Transverse colon (tissue), 4 donors: ENCODE data around the gene NDUFV1.

Source experiments
- CTCF ChIP-seq, 5 experiments: fragments of 200-600 bp in 3 of 5; fragments of 450-650 bp in 2 of 5; sonication (generic) in 3 of 5; IDR thresholded peaks; 1 replicate in 2 of 5; 2 replicates in 3 of 5; pipeline ENCODE4 v1.5.1; 2016 to 2017; ENCODE audit warnings: antibody characterized with exemption in 5 of 5, inconsistent platforms in 3 of 5, mild to moderate bottlenecking in 2 of 5, moderate library complexity in 1 of 5
- EP300 ChIP-seq: sonication (generic); formaldehyde crosslinking; IDR thresholded peaks from one replicate; pipeline ENCODE4 v1.6.1; 2017; ENCODE audit warnings: antibody characterized with exemption, low read depth
- POLR2A ChIP-seq: fragments of 450-650 bp; IDR thresholded peaks from one replicate; pipeline ENCODE4 v1.6.1; 2016; ENCODE audit warnings: antibody characterized with exemption, mild to moderate bottlenecking, moderate library complexity
- POLR2AphosphoS5 ChIP-seq, 3 donors: sonication (generic); formaldehyde crosslinking; IDR thresholded peaks; one replicate each; pipeline ENCODE4 v1.6.1; 2016; ENCODE audit warnings: antibody characterized with exemption in 3 of 3

GRCh38 chr11:67605231-67606011 lies 1.3 kb upstream of the NDUFV1 start:
- no peak for TF ChIP-seq POLR2A
- TF ChIP-seq EP300, result no peak
- TF ChIP-seq CTCF (IDR thresholded peaks at IDR 0.05), result no peak
- TF ChIP-seq POLR2AphosphoS5 (IDR thresholded peaks at IDR 0.05), result no peak
